ENCODE results near the gene RPS3.
"Not testable (repeated sequence)": the region's sequence is repeated elsewhere in the genome, so short reads cannot be mapped to it uniquely, and the experiment has no call there.

Gene RPS3

DNA sequence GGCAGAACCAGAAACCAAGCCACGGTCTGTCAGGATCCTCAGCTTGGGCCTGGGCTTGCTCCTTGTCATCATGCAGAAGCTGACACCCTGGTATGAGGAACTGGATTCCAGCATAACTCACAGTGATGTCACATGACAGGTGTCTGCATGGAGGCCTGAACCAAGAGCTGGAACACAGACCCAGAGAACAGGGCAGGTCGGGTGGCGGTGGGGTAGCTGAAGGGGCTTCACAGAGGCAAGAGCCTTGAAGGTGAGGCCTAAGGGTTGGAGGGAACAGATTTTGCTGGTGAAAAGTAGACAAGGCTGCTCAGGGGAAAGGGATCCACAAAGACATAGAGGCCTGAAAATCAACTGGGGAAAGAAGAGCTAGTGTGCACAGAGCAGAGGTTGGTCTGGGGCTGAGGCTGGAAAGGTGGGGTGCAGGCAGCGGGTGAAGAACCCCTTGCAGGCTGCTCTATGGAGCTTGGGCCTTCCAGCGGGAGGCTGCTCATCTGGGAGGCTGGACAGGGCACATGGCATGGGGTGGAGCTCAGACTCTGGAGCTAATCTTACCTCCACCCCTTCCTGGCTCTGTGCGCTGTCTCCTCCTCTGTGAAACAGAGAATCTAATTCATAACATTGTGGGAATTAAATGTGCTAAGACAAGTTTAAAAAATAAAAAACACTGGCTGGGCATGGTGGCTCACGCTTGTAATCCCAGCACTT lies 18.4 kb upstream of the RPS3 start:
- peak; percentile 12 for DNase-seq

DNA sequence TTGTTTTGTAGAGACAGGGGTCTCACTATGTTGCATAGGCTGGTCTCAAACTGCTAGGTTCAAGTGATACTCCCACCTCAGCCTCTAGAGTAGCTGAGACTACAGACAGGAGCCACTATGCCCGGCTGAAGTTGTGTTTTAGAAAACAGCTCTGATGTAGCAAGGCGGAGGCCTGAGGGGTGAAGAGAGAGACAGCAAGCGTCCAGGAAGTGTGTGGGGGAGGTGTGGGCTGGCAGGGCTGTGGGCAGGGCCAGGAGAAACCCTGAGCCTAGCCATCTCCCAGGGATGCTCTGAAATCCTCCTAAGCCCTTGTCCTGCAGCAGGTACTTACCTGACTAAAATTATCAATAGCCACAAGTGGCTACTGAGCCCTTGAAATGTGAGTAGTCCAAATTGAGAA lies 16.1 kb upstream of the RPS3 start:
- no peak for DNase-seq

DNA sequence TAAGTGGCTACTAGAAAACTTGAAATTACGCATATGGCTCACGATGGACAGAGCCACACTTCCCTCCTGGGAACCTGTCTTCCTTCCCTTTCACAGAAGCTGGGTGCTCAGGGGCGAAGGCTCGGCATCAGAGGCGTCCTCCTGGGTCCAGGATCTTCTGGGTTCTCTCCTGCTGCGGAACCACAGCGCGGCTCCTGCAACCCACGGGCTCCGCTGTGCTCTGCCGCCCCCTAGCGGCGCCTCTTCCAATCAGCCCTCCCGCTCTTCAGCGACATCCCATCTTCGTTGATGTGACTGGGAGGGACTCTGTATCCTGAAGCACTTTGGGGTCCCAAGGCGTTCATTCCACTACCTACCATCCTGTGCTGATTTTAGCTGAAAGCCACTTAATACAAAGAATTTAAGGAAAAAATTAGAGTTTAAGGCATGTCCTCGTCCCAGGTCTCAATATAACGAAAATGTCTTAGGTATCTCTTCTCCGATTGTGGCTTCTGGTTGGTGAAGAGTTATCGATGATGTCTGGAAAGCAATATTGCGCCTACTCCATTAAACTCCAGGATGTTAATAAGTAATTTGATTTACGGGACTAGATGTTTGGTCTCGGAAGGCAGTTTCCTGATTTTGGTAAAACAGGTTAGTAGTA lies 14.8 kb upstream of the RPS3 start:
- peak; percentile 74 for DNase-seq

DNA sequence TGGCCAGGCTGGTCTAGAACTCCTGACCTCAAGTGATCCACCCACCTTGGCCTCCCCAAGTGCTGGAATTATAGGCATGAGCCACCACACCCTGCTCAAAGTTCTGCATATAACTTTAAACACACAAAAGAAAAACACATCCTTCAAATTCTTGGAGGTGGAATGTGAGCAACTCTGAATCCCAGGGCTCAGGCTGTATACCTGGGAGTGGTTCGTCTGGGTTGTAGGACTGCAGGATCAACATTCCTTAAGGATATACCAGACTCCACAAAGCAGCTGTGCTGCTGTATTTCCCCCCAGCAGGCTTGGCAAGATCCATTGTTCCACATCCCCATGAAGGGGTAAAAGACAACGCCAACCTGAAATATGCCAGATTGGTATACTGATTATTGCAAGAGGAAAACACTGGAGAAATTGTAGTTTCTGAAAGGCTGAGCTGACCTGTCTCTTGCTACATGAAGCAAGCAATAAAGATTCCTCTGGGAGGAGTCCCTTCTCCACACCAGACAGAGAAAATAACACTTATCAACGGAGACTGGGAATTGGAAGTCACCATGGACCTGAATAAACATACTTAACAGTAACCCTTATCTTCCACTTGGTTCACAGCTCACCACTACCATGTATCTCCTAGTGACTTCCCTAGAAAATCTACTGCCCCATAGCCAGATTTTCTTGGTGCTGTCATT lies 12.2 kb upstream of the RPS3 start:
- DNase-seq: peak; percentile 12

DNA sequence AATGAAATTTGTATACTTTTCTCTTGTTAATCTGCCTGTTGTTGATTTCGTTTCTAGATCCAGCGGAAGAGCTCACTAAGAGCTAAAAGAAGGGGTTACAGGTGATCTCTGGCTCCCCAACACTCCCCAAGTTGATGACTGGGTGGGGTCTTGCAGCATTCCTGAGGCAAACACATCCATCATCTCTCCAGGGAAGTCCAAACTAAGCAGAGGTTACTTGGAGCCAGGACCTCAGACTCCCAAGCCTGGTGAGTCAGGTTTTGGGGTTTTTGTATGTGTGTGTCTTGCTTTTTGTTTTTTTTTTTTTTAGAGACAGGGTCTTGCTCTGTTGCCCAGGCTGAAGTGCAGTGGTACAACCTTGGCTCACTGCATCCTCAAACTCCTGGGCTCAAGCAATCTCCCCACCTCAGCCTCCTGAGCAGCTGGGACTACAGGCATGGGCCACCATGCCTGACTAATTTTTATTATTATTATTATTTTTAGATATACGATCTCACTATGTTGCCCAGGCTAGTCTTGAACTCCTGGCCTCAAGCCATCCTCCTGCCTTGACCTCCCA lies 11.5 kb upstream of the RPS3 start:
- no peak for DNase-seq

DNA sequence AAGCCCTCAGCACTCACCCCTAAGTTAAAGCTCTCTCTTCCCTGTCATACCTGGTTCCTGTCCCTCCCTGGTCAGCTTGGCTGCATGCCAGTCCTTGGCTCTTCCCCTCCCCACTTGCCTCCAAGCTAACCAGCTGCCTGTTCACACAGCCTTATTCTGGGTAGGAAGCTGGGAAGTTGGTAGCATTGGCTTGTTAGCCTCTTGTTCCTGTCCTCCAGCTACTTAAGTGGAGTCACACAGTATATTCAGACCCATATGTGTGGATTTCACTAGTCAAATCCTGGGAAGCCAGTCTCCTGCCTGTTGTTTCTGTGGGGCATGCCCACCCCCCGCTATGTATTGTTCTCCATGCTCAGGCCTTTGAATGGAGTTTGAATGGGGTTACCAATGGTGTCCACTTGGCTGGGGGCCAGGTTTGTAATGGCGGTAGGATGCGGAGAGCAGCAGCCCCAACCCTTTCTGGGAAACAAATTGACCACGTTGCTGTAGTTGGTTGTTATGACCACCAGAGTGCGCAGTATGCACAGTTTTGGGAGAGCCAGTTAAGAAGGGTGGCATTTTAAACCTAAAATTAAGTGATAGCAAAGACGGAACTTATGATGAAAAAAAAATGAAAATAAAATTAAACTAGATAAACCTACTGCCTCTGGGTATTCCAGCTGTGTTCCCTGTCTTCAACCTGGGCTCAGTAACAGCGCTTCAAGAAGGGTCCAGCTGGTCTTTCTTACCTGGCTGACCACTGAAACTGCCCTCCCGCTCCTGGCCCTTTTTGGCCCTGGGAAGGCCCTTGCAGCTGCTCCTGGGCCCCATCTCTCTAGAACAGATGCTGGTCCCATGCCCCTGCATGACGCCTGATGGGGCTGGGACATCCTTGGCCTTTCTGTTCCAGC lies 10.7 kb upstream of the RPS3 start:
- DNase-seq: peak; percentile 82

DNA sequence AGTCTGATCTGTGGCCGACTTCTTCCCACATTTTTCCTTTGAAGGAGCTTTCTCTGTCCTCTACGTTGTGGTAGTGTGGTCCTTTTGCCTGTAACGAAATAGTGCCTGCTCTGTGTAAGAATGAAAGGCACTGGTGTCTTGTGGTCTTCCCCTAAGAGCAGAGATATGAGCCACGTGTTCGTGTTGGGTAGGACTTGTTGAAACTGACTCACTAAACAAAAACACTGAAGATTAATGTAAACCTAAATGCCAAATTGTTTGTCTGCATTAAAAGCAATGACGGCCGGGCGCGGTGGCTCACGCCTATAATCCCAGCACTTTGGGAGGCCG lies 10.1 kb upstream of the RPS3 start:
- no peak for DNase-seq

DNA sequence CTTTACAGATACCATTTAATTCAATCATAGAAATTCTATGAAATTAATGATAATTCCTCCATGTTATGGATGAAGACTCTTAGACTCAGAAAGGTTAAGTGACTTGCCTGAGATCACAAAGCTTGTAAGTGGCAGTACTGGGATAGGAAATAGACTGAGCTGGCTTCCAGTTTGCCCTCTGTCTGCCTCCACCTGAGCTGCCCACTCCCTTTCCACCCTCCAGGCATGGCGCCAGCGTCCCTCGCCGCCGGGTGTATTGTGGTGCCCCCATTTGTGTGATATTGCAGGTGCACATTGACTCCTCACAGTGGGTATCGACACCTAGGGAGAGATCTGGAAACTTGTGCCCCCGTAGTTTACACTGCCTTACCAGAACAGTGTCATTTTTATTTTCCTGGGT lies 9.4 kb upstream of the RPS3 start:
- DNase-seq: no peak

DNA sequence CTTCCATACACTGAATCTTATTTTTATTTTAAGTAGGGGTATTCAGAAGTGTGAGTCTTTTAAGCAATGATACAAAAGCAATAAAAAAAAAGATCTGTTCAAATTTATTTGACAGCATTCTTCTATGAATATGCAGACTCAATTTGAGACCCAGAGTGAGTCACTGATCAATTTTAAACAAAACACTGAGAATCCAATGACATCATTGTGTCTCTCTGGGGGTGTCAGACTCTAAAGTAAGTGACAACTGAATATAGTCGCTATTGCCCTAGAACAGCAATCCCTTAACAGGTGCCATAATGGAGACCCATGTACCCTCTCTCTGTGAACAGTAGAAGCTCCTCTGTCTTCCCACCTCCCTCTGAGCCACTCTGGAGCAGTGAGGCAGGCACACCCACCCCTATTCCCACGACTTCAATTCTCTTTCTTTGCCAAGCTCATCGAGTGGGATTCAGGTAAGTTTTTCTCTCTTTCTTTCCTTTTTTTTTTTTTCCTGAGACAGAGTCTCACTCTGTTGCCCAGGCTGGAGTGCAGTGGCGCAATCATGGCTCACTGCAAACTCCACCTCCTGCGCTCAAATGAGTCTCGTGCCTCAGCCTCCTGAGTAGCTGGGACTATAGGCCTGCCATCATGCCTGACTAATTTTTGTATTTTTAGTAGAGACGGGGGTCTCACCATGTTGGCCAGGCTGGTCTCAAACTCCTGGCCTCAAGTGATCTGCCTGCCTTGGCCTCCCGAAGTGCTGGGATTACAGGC lies 5.1 kb upstream of the RPS3 start:
- no peak for DNase-seq

DNA sequence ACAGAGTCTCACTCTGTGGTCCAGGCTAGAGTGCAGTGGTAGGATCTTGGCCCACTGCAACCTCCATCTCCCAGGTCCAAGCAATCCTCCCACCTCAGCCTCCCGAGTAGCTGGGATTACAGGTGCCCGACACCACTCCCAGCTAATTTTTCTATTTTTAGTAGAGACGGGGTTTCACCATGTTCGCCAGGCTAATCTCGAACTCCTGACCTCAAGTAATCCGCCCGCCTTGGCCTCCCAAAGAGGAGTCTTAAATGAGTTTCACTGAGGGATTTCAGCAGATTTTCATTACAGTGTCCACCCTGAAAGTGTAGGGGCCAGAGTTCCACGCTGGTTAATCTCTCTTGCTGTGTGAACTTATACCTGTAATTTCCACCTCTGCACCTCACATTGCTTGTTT lies 412 bp upstream of the RPS3 start:
- DNase-seq: no peak

DNA sequence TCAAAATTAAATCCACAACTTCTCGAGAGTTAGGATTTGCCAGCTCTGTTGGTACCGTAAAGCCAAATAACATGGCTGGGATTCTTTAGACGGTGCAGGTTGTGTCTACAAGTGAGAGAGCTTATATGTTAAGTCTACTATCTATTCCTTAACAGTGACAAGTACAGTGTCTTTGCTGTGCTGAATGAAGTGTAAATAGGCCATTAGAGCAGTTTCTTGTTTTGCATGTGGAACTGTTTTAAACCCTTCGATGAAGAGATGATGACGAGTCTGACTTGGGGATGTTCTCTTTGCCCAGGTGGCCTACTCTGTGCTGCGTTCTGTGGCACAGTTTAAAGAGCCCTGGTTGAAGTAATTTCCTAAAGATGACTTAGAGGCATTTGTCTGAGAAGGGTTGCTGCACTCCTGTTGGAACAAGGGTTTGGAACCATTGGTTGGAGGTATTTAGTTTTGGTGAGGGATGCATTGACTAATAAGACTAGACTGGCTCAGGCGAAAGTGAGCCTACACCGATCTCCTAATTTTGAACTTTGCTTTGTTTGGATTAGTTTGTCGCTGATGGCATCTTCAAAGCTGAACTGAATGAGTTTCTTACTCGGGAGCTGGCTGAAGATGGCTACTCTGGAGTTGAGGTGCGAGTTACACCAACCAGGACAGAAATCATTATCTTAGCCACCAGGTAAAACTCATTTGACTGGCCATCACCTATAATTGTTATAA lies 988 bp downstream of the RPS3 start:
- DNase-seq: no peak

DNA sequence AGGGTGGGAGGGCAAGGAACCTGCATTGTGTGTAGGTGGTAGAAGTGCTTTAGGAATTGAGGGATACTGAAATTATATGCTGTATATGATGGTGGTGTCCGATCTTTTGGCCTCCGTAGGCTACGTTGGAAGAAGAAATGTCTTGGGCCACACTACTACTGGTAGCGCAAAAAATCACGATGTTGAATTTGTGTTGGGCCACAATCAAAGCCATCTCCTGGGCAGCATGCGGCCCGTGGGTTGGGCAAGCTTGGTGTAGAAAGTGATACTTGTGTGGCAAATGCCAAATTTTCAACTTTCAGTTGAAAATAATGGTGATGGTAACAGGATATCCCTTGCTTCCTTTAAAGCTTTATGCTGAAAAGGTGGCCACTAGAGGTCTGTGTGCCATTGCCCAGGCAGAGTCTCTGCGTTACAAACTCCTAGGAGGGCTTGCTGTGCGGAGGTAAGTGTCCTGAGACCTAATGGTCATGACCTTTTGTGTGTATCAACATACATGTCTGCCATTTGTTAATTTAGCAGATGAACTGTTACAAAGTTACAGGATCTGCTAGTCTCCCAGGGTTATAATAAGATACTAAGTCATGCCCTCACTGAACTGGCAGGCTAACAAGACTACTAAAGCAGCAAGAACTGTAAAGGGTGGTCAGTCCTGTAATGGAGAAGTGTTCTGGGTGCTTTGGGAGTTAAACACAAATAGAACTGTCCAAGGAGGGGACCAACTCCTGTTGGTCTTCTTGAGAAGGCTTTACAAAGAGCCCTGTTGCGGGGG lies 2.9 kb downstream of the RPS3 start:
- DNase-seq: no peak

DNA sequence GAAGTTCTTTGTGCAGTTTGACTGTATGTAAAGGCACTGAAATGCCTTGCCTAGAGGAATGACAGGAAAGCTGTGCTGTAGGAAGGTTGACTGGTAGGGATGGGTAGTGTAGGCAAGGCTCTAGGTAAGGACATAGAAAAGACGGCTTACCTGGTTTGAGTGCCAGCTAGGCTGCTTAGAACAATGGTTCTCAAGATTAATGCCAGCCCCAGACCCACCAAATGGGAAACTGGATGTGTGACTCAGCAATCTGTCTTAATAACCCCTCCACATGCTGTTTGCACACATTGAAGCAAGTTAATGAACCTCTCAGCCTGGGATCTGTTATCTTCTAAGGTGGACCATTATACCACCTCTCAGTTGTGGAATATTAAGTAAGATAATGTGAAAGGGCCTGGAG lies 3.7 kb downstream of the RPS3 start:
- no peak for DNase-seq

DNA sequence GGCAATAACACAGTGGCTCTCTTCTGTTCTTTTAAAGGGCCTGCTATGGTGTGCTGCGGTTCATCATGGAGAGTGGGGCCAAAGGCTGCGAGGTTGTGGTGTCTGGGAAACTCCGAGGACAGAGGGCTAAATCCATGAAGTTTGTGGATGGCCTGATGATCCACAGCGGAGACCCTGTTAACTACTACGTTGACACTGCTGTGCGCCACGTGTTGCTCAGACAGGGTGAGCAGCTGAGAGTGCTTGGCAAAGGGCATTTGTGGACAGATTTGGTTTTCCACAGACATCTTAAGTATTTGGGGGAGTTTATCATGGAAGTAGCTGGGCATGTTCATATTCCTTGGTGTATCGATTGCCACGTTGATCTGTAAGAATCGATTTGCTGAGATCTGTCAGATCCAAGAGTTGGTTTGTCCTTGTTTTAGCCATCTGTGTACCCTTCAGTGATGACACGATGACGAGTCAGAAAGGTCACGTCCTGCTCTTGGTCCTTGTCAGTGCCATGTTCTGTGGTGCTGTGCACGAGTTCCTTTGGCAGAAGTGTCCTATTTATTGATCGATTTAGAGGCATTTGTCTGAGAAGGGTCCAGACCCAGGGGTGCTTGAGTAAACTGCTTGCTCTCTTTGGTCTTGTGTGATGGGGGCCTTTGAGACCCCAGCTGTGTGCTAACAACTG lies 4.8 kb downstream of the RPS3 start:
- no peak for DNase-seq

DNA sequence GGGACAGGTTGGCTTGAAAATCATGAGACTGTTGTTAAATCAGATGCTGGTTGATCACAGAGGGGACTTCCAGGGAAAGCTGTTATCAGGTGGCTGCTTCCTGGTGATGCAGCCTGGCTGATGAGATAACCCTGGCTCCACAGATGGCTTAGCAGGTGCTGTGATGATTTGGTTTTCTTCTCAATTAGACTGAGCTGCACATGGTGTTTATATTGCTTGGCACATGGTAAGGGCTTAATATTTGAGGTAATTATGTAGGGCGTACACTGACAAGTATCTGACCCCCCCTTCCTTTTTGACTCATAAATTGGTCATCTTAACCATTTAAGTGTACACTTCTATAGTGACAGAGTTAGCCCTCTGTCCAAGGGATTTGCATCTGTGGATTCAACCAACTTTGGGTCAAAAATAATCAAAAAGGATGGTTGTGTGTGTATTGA lies 7.0 kb downstream of the RPS3 start:
- DNase-seq: no peak

DNA sequence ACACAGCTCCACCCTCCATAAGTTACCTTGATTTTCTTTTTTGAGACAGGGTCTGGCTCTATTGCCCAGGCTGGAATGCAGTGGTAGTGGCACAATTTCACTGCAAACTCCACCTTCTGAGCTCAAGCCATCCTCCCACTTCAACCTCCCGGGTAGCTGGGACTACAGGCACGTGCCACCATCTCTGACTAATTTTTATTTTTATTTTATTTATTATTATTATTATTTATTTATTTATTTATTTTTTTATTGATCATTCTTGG lies 9.6 kb downstream of the RPS3 start:
- DNase-seq: no peak

DNA sequence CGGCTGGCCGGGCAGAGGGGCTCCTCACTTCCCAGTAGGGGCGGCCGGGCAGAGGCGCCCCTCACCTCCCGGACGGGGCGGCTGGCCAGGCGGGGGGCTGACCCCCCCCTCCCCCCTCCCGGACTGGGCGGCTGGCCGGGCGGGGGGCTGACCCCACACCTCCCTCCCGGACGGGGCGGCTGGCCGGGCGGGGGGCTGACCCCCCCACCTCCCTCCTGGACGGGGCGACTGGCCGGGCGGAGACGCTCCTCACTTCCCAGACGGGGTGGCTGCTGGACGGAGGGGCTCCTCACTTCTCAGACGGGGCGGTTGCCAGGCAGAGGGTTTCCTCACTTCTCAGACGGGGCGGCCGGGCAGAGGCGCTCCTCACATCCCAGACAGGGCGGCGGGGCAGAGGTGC lies 10.7 kb downstream of the RPS3 start:
- DNase-seq: not testable (repeated sequence)

DNA sequence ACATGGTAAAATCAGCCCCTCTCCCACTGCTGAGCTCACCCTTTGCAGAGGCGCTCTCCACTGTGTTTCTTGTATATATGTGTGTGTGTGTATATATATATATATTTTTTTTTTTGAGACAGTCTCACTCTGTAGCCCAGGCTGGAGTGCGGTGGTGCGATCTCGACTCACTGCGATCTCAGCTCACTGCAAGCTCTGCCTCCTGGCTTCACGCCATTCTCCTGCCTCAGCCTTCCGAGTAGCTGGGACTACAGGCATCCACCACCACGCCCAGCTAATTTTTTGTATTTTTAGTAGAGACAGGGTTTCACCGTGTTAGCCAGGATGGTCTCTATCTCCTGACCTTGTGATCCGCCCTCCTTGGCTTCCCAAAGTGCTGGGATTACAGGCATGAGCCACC lies 13.8 kb downstream of the RPS3 start:
- DNase-seq: not testable (repeated sequence)

DNA sequence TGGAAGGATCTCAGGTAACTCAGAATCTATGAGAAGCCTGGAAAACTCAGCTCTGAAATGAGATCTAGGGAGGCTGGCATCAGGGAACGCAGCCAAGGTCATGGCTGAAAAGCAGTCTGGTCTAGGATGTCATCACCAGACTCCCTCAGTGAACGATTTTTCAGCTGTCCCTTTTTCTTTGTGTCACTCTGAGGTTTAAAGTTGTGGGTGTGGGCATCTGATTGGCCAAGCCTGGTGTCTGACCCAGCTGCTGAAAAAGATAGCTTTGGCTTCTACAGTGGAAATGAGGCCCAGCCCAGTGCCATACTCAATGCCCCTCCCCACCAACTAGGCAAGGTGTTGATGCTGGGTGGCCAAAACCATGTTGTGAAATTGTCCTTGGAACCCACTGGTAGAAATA lies 14.5 kb downstream of the RPS3 start:
- no peak for DNase-seq

DNA sequence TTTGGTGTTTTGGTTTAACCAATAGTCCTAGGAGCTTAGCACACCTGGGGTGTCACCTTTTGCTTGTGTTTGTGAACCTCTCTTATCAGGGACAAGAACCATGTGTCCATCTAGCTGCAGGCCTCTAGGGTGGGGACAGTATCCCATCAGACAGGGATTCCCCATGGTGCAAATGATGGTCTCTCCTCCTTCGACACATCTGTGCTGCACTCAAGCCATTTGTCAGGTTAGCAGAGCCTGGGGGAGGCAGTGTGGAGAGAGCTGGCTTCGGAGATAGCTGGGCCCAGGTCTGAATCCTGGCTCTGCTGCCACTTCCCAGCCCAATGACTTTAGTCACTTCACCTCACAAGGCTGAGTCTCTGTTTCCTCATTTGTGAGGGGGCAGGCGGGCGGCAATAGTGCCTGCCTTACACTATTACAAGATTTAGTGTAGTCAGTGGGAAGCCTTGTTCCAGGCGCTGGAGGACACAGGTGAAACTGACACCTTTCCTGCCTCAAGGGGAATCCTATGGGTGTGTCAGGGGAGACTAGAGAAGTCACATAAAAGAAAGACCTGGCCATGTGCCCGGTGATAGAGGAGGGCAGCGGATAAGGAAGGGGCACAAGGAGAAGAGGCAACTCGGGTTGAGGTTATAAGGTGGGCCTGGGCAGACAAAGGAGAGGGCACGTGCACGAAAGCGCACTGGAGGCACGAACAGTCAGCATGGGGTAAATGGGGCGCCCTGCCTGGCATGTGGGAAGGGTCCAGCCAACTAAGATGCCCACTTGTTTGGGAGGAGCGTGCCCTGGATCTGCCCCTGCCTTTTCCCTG lies 21.1 kb downstream of the RPS3 start:
- peak; percentile 25 for DNase-seq

Measured in NCI-H2029 (cell line).